GM12878 (cell line): ENCODE results near the gene KCNJ10. TPM values are rescaled to one million over a fixed set of nuclear protein-coding genes. Genes with fewer than 3 reads are reported as not detected.

ENCODE experiments used
- ATAC-seq: fragments of 200-7000 bp; cut with Tn5 transposase; 3 replicates; pipeline ENCODE4 v1.9.1; 2020; ENCODE audit warnings: mild to moderate bottlenecking, moderate library complexity
- BruUV-seq: library from RNA; stranded (reverse); fragments of 400-500 nt; replicated peaks from 2 replicates; lab custom pipeline; 2021; lab: Mats Ljungman, UMichigan
- CTCF ChIA-PET: fragments of 300-600 bp; sonication (Branson Sonifier 250); formaldehyde crosslinking; extraction: SDS; loops from one replicate; lab custom pipeline; 2021; ENCODE audit warnings: inconsistent platforms; lab: Yijun Ruan, JAX
- POLR2A ChIA-PET: fragments of 350-600 bp; formaldehyde crosslinking; extraction: SDS; loops from one replicate; lab custom pipeline; 2021; ENCODE audit warnings: inconsistent platforms; lab: Charles Lee
- RAD21 ChIA-PET: fragments of 300-600 bp; sonication (Branson Sonifier 250); formaldehyde crosslinking; loops from one replicate; lab custom pipeline; 2023; ENCODE audit warnings: antibody characterized with exemption; ENCODE audit not compliant: unreplicated experiment; lab: Charles Lee
- SMC1A ChIA-PET: fragments of 300-600 bp; sonication (Branson Sonifier 250); formaldehyde crosslinking; loops from one replicate; lab custom pipeline; 2023; ENCODE audit not compliant: unreplicated experiment, uncharacterized antibody; lab: Charles Lee
- DNase-seq: peaks from one replicate; pipeline ENCODE4 v3.0.0-alpha.2; 2011; ENCODE audit warnings: low read depth, low spot score
- FAIRE-seq: peaks from 3 replicates; lab custom pipeline; 2011; peaks lifted over from hg19 to GRCh38; lab: Jason Lieb, UNC
- H2AFZ ChIP-seq: 2 replicates; pipeline ENCODE4 v1.6.0; 2011; ENCODE audit warnings: low read depth, low read length, control low read depth; ENCODE audit not compliant: control insufficient read depth
- H3K27ac ChIP-seq: 2 replicates; pipeline ENCODE4 v1.5.1; 2011; ENCODE audit warnings: control low read depth; ENCODE audit not compliant: control insufficient read depth, insufficient read depth
- H3K27me3 ChIP-seq, 2 experiments: replicated peaks in 1 of 2; 2 replicates each; pipeline versions ENCODE4 v1.6.0 to v1.6.1; 2011; ENCODE audit warnings: low read length in 1 of 2; ENCODE audit not compliant: control insufficient read depth in 2 of 2, insufficient read depth in 2 of 2
- H3K36me3 ChIP-seq, 2 experiments: 2 replicates each; pipeline ENCODE4 v1.5.1; 2011; ENCODE audit warnings: low read length in 1 of 2; ENCODE audit not compliant: control insufficient read depth in 2 of 2, insufficient read depth in 2 of 2
- H3K4me1 ChIP-seq: 2 replicates; pipeline ENCODE4 v1.6.1; 2011; ENCODE audit warnings: mild to moderate bottlenecking, low read length, moderate library complexity, mixed read lengths; ENCODE audit not compliant: control insufficient read depth, insufficient read depth
- H3K4me2 ChIP-seq: 2 replicates; pipeline ENCODE4 v1.6.0; 2011; ENCODE audit warnings: control low read depth; ENCODE audit not compliant: control insufficient read depth, insufficient read depth
- H3K4me3 ChIP-seq: fragments of 200-600 bp; sonication (generic); 2 replicates; pipeline ENCODE4 v1.5.1; 2016
- H3K79me2 ChIP-seq: 2 replicates; pipeline ENCODE4 v1.6.0; 2011; ENCODE audit warnings: low read length; ENCODE audit not compliant: control insufficient read depth, insufficient read depth
- H3K9ac ChIP-seq: 2 replicates; pipeline ENCODE4 v1.8.0; 2011; ENCODE audit warnings: low read length, control low read depth, mixed read lengths; ENCODE audit not compliant: control insufficient read depth, insufficient read depth
- H3K9me3 ChIP-seq: replicated peaks from 3 replicates; pipeline ENCODE4 v1.5.1; 2011; ENCODE audit warnings: mild to moderate bottlenecking, low read length; ENCODE audit not compliant: control insufficient read depth, insufficient read depth
- H4K20me1 ChIP-seq: 2 replicates; pipeline ENCODE4 v1.6.0; 2011; ENCODE audit not compliant: control insufficient read depth, insufficient read depth
- BACH1 ChIP-seq: fragments of 450-650 bp; IDR thresholded peaks from 2 replicates; pipeline ENCODE4 v1.6.1; 2017; ENCODE audit warnings: mild to moderate bottlenecking, borderline replicate concordance
- CTCF ChIP-seq, 3 experiments: IDR thresholded peaks in 2 of 3; conservative IDR thresholded peaks in 1 of 3; 2 replicates each; pipeline ENCODE4 v1.5.1; 2011; ENCODE audit warnings: low read depth in 3 of 3, low read length in 3 of 3, mild to moderate bottlenecking in 3 of 3, control low read depth in 2 of 3, moderate library complexity in 2 of 3, inconsistent platforms in 1 of 3, mixed read lengths in 1 of 3; ENCODE audit not compliant: control insufficient read depth in 2 of 3, insufficient read depth in 1 of 3; ENCODE audit errors: extremely low read depth in 1 of 3
- DPF2 ChIP-seq: fragments of 450-650 bp; IDR thresholded peaks from 2 replicates; pipeline ENCODE4 v1.6.1; 2017; ENCODE audit warnings: mild to moderate bottlenecking
- HCFC1 ChIP-seq: fragments of 150-350 bp; IDR thresholded peaks from 2 replicates; pipeline ENCODE4 v1.6.1; 2014; ENCODE audit warnings: low read length
- LARP7 ChIP-seq: fragments of 450-650 bp; IDR thresholded peaks from 2 replicates; pipeline ENCODE4 v1.6.1; 2017; ENCODE audit warnings: mild to moderate bottlenecking
- MAX ChIP-seq: IDR thresholded peaks from 2 replicates; pipeline ENCODE4 v1.6.1; 2012; ENCODE audit warnings: low read depth, low read length, improper control_type of control experiment
- MTA3 ChIP-seq: IDR thresholded peaks from 2 replicates; pipeline ENCODE4 v1.6.1; 2012; ENCODE audit warnings: low read length, inconsistent platforms, borderline replicate concordance
- NKRF ChIP-seq: fragments of 450-650 bp; conservative IDR thresholded peaks from 2 replicates; pipeline ENCODE4 v1.6.1; 2017; ENCODE audit warnings: mild to moderate bottlenecking, moderate library complexity
- NR2C2 ChIP-seq: IDR thresholded peaks from 2 replicates; pipeline ENCODE4 v1.6.1; 2011; ENCODE audit warnings: borderline replicate concordance, low read depth; ENCODE audit not compliant: control insufficient read depth, insufficient read length
- NRF1 ChIP-seq: conservative IDR thresholded peaks from 2 replicates; pipeline ENCODE4 v1.6.1; 2011; ENCODE audit warnings: mild to moderate bottlenecking, low read depth, low read length, improper control_type of control experiment
- POLR2AphosphoS2 ChIP-seq: IDR thresholded peaks from 2 replicates; pipeline ENCODE4 v1.6.1; 2011; ENCODE audit warnings: low read depth, mild to moderate bottlenecking, low read length, improper control_type of control experiment, moderate library complexity
- RBBP5 ChIP-seq: fragments of 200-600 bp; sonication (generic); conservative IDR thresholded peaks from 2 replicates; pipeline ENCODE4 v1.6.1; 2016
- SRF ChIP-seq, 2 experiments: IDR thresholded peaks; 2 replicates each; pipeline ENCODE4 v1.6.1; 2011; ENCODE audit warnings: low read depth in 2 of 2, low read length in 2 of 2, mild to moderate bottlenecking in 1 of 2, moderate library complexity in 1 of 2
- TCF7 ChIP-seq: IDR thresholded peaks from 2 replicates; pipeline ENCODE4 v1.6.1; 2014; ENCODE audit warnings: antibody characterized with exemption, borderline replicate concordance
- YBX1 ChIP-seq: fragments of 450-650 bp; IDR thresholded peaks from 2 replicates; pipeline ENCODE4 v1.6.1; 2016; ENCODE audit warnings: antibody characterized with exemption
- ZSCAN29 ChIP-seq: fragments of 450-650 bp; IDR thresholded peaks from 2 replicates; pipeline ENCODE4 v1.6.1; 2017; ENCODE audit warnings: mild to moderate bottlenecking, moderate library complexity
- WGBS: methylation state at CpG from one replicate; pipeline ENCODE4 v1.1.6; 2016; ENCODE audit warnings: low lambda C conversion rate; ENCODE audit not compliant: insufficient replicate concordance, insufficient coverage; ENCODE audit errors: missing lambda C conversion rate; 5-methylcytosine and 5-hydroxymethylcytosine counted together
- in situ Hi-C: fragments of 300-500 bp; cut with MboI; formaldehyde crosslinking; loops from 9 replicates; pipeline ENCODE4 v1.14.3; 2018; ENCODE audit warnings: mixed read lengths
- intact Hi-C: fragments of 100-400 bp; cut with micrococcal nuclease; formaldehyde crosslinking; loops from one replicate; pipeline ENCODE4 v1.14.2; 2022; ENCODE audit not compliant: unreplicated experiment
- polyA plus RNA-seq, 11 experiments: library from polyadenylated mRNA; depleted of rRNA in 4 of 11; unstranded in 6 of 11; stranded (reverse) in 5 of 11; fragments of >200 nt; fragmentation: Nextera tagmentation in 4 of 11; fragmentation: Illumina TruSeq in 1 of 11; extraction: Ambion mirVana in 4 of 11; extraction: Trizol in 1 of 11; gene quantifications; 1 replicate in 1 of 11; 2 replicates in 10 of 11; pipeline versions ENCODE4 v1.2.1 to v1.2.3, GENCODE V29; 2011 to 2016; ENCODE audit warnings: inconsistent platforms in 2 of 11, missing spikeins in 2 of 11, low read depth in 1 of 11
- total RNA-seq, 4 experiments: library from RNA; depleted of rRNA in 3 of 4; stranded (reverse); fragments of >200 nt in 3 of 4; fragmentation: Illumina TruSeq in 1 of 4; extraction: Trizol in 1 of 4; gene quantifications; 2 replicates each; pipeline versions ENCODE4 v1.2.1 to v1.2.3, GENCODE V29; 2013 to 2021

KCNJ10 gene
- total and polyA plus RNA-seq, 10 of the 15 experiments (the other 5 are each of a cell fraction or from before 2014, with no cell fraction given) = 0.01 to 0.29 (median 0.09) TPM; not detected in 2

GRCh38 chr1:159949123-159949522 is 120.8 kb downstream of the KCNJ10 start:
- in situ Hi-C loops = no loop called here
- no peak overlapping the region for H2AFZ ChIP-seq
- no peak for TF ChIP-seq SRF (IDR thresholded peaks at IDR 0.05; ENCODE audit: low read depth in 2 of 2, low read length in 2 of 2)
- TF ChIP-seq TCF7 = no peak
- TF ChIP-seq DPF2 = no peak
- no peak for TF ChIP-seq NKRF
- TF ChIP-seq HCFC1 = no peak
- TF ChIP-seq NR2C2 = no peak
- no peak for TF ChIP-seq CTCF (IDR thresholded peaks at IDR 0.05 in 2 of 3, conservative IDR thresholded peaks at IDR 0.05 in 1 of 3; ENCODE audit: control insufficient read depth in 2 of 3, extremely low read depth in 1 of 3, insufficient read depth in 1 of 3, low read depth in 3 of 3, low read length in 3 of 3)
- TF ChIP-seq NRF1 = no peak
- TF ChIP-seq BACH1 = no peak
- TF ChIP-seq RBBP5 = no peak
- no peak for TF ChIP-seq LARP7
- no peak for TF ChIP-seq POLR2AphosphoS2
- no peak for TF ChIP-seq MAX
- TF ChIP-seq YBX1 = no peak
- TF ChIP-seq MTA3 = no peak
- no peak for TF ChIP-seq ZSCAN29
- TF ChIP-seq, all 136 proteins: peak for 0
- FAIRE-seq = no peak
- no peak for ATAC-seq
- H4K20me1 ChIP-seq = no peaks in the 10 kb centered on the region
- ChIA-PET CTCF (interaction anchor here (1.0 to 2.0 kb wide), 3 partner anchors 13 to 67 kb away, joined by 3 to 6 read pairs (median 3); no protein-coding TSS in a partner anchor), RAD21 (no interaction called here), SMC1A (no interaction called here), POLR2A (no interaction called here)
- H3K4me1 ChIP-seq = no peaks in the 10 kb centered on the region; the same call in 1 of the 2 replicates
- BruUV-seq = no TSS peak
- no peak overlapping the region for H3K4me2 ChIP-seq
- no peak overlapping the region for H3K27ac ChIP-seq
- H3K4me3 ChIP-seq = no peak overlapping the region
- no peak for DNase-seq
- intact Hi-C loops = no loop called here
- H3K79me2 ChIP-seq = no peaks in the 10 kb centered on the region
- H3K36me3 ChIP-seq = no peaks in the 10 kb centered on the region
- H3K9ac ChIP-seq = no peak overlapping the region
- H3K27me3 ChIP-seq = peaks cover 10 to 22% of the 10 kb centered on the region in 2 experiments
- no peaks in the 10 kb centered on the region for H3K9me3 ChIP-seq
- 17% methylated on average over 6 of the region's 6 CpGs for WGBS
